HG02571 (cell line): ENCODE data around the gene SORL1.
"Not testable (repeated sequence)": the region's sequence is repeated elsewhere in the genome, so short reads cannot be mapped to it uniquely, and the experiment has no call there.

Experiments used
- ATAC-seq: cut with Tn5 transposase; IDR thresholded peaks from one replicate; pipeline ENCODE4 v1.9.1; 2021; ENCODE audit warnings: mild to moderate bottlenecking, moderate library complexity; ENCODE audit not compliant: unreplicated experiment

The SORL1 gene

DNA sequence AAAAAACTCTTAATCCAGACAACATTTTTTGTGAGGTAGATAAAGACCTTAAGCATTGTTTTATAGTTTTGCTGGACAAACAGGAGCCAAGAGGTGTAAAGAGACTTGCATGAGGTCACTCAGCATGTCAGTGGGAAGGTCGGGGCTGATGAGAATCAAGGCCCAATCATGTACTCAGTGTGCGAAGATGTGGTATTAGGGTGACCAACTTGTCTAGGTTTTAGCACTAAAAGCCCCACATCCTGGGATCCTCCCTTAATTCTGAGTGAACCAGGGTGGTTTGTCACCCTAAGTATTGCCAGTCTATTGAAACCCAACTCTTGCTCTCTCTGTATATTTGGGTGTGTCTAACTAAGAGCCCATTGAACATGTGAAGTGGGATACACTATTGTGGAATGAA is 20.2 kb downstream of the SORL1 start:
- ATAC-seq, result no peak

DNA sequence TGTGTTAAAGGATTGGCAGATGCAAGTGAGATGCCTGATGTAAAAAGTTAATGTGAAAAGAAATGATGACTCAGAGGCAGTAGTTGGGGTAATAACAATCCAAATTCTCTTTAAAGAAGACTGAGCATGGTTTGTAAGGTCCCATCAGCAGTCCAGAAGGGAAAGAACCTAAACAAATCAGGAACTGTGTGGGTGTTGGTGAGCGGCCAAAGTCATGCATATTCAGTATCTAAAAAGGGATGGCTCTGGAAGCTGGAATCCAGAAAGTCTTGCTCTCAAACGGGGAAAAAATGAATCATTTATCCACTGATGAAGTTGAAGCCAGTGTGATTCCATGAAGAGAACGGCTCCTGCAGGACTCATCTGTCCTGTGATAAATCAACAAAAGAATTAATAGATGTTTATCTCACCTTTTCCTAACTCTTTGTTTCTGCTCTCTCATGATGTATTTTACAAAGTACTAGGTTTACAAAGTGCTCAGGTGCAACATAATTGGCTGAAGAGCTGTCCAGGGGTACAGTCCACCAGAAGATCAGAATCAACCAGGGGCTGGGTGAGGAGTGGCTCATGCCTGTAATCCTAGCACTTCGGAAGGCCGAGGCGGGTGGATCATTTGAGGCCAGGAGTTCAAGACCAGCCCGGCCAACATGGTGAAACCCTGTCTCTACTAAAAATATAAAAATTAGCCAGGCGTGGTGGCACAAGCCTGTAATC is 21.1 kb downstream of the SORL1 start:
- no peak for ATAC-seq

DNA sequence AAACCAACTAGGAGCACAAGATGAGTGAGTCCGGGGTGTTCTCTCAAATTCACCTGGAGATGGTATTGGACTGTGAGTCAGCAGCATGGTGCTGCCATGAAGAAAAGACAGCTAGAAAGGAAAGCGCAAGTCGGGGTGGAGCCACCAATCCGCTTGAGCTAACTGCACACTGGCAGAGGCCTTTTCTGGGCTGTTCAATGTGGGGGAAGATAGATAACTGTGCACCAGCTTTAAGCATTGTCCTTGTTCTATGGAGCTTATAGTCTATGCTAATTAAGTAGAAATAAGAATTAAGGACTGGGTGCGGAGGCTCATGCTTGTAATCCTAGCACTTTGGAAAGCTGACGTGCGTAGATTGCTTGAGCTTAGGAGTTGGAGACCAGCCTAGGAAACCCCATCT is 22.6 kb downstream of the SORL1 start:
- ATAC-seq, result no peak

DNA sequence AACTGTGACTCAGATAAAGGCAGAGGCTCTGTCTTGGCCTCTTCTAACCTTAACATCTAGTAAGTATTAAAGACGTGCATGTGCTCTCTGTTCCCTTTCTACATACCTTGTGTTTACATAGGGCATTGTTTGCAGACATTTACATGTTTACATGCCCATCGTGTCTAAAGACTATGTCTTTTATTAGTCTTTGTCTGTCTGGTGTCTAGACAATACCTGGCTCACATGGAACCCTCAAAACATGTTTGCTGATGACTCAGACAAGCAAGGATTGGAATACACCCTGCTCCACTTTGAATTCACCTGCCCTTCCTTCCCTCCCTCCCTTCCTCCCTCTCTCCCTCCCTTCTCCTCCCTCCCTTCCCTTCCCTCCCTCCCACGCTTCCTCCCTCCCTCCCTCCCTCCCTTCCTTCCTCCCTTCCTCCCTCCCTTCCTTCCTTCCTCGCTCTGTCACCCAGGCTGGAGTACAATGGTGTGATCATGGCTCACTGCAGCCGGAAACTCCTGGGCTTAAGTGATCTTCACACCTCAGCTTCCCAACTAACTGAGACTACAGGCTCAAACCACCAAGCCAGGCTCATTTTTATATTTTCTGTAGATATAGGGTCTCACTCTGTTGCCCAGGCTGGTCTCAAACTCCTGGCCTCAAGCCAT is 24.4 kb downstream of the SORL1 start:
- ATAC-seq, result no peak

DNA sequence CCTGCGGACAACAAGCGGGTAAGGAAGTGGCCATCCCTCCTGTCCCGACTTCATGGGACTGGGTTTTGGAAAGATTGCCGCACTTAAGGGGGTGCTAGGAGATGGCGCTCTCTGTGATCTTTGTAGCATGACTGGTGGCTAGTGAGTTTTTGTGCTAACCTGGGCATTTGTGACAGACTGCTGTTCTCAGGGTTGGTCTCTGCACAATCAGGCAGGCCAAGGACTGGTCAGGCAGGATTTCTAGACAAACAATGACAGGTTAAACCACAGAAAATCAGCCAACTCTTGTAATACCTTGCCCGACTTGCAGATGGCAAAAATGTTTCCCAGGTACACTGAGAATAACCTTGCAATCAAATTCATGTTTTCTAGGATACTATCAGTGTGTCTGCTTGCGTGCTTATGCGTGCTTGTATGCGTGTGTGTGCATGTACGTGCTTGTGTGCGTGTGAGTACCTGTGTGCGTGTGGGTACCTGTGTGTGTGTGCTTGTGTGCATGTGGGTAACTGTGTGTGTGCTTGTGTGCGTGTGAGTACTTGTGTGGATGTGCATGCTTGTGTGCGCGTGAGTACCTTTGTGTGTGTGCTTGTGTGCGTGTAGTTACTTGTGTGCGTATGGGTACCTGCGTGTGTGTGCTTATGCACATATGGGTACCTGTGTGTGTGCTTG is 26.2 kb downstream of the SORL1 start:
- ATAC-seq, result no peak

DNA sequence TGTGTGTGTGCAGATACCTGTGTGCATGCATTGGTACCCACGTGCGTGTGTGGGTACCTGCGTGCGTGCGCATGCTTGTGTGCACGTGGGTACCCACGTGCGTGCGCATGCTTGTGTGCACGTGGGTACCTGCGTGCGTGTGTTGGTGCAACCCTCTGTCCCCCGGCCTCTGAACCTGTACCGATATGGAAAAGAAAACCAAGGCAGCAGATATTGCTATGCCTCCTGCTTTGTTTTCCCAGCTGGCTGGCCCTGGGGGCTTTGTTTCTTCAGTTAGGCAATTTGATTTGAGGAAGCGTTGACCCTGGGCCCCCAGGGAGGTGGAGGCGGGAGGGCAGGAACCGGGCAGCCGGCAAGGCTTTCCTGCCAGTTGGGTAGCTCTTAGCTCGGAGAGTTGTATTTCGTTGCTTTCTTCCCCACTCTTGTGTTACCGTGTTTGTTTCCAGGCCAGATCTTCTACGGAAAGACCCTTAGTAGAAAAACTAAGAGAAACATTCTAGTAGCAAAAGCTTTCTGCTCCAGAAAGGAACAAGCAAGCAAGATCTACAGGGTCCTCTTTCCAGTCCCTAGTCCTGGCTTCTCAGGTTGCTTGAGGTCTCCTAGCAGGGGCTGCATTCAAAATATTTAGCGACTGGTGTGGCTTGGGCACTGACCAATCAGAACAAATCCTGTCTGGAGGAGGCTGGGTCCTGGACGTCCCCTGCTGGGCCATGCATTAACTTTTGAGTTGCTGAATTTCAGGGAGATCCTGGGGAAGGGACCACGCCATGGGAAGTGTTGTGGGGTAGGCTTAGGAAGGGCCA is 27.0 kb downstream of the SORL1 start:
- ATAC-seq, result no peak

DNA sequence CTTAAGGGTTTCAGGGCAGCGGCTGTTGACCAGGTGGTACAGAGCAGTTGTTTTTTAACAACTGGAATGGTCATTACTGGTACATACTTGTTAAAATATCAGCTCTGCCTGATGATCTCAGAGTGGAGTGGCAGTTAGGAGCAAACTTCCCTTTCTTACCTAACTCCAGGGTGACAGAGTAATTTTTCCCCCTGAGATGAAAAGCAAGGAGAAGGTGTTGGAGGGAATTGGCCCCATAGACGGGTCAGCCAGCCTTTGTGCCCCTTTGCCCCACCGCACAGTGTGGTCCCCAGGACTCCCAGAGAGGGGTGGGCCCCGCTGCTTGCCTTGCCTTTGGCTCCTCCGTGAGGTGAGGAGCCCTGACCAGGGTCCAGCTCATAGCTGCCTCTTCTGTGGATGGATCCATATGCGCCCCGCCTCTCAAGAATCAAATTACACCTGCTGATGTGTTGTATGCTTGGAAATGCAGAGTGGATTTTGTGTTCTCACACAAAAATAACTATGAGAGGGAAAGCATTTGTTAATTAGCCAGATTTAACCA is 27.7 kb downstream of the SORL1 start:
- no peak for ATAC-seq

DNA sequence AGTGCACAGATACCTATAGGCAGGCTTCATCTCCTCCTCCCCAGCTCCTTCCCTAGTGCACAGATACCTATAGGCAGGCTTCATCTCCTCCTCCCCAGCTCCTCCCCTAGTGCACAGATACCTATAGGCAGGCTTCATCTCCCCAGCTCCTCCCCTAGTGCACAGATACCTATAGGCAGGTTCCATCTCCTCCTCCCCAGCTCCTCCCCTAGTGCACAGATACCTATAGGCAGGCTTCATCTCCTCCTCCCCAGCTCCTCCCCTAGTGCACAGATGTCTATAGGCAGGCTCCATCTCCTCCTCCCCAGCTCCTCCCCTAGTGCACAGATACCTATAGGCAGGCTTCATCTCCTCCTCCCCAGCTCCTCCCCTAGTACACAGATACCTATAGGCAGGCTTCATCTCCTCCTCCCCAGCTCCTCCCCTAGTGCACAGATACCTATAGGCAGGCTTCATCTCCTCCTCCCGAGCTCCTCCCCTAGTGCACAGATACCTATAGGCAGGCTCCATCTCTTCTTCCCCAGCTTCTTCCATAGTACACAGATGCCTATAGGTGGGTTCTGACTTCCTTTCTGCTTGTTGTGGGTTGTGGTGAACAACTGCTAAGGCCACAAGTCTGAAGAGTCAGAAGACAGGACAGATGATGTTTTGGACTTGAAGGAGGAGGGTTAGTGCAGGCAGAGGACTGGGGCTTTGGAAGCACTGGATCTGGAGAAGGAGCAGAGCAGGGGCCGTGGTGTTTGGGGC is 29.5 kb downstream of the SORL1 start:
- not testable (repeated sequence) for ATAC-seq

DNA sequence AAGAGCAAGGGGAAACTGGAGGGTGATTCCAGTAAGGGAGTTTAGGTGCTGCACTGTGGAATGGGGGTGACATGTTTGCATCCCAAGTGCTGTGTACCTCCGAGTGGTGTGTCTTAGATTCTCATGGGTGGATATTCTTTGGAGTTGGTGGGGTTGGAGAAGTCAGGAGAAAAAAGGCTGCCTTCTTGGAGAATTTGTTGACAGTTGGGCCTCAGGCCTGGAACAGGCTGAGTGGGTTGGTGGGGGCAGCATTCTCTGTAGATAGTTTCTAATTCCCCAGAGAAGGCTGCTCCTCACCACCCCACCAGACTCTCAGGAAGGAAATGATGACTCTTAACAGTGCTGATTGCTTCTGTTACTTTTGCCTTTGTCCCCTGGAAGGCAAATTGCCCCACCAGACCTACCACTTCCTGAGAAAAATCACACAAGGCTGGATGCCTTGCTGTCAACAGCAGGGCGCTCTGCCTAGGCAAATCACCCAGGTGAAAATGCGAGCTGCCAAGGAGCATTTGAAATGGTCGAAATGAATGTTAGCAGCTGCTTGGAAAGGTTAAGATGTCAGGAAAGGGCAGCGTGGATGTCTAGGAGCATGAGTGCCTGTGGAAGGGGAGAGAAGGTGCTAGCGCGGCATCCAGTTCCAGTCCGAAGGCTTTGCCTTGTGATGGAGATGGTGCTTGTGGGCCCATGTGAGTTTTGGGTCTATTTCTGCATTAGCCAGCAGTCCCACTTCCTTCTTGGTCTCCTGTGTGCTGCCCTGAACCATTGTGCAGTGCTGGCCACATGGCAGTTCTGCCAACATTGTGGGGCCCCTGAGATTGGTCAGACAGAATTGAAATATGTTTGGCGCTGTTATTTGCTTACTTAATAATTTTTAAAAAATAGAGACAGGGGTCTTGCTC is 30.4 kb downstream of the SORL1 start:
- ATAC-seq, result peak; percentile 59

DNA sequence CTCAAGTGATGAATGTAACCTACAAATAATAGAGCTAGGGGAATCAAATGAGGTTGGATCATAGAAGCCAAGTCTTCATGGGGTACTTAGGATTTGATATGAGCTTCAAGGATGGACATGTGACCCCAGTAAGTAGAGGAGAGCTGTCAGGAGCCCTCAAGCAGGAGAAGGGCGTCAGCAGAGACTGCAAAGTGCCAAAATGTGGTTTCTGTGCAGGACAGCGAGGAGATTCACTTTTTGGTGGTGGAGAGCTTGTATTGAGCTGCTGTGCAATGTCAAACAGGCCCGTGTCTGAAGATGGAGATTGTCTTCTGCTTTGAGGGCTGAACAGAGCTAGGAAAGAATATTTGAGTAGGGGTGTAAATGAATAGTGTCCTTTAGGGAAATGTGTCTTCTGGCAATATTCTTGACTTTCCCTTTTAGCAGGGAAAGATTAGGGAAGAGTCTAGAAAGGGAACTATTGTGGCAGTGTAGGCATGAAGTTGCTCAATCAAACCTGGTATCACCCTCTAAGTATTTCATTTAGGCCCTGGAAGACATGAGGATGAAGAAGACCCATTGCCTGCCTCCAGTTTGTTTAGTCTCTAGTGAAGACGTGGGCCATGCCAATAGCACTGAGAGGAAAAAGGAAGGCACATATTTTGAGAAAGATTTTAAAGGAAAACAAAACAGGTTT is 31.8 kb downstream of the SORL1 start:
- no peak for ATAC-seq

DNA sequence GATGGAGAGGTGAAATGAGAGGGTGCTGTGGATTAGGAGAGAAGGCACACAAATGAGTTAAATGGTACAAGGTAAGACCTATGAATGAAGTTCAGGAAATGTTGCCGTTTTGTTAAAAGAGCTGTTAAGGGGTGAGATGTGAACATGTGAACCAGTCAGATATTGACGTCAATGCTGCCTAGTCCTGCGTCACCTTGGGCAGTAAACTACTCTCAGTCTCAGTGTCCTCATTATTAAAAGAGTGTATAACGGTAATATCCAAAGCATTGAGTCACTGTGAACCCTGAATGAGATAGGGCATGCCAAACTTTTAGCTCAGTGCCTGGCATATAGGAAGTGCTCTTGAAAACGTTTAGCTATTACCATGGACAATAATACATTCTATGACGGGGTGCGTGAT is 33.1 kb downstream of the SORL1 start:
- no peak for ATAC-seq

DNA sequence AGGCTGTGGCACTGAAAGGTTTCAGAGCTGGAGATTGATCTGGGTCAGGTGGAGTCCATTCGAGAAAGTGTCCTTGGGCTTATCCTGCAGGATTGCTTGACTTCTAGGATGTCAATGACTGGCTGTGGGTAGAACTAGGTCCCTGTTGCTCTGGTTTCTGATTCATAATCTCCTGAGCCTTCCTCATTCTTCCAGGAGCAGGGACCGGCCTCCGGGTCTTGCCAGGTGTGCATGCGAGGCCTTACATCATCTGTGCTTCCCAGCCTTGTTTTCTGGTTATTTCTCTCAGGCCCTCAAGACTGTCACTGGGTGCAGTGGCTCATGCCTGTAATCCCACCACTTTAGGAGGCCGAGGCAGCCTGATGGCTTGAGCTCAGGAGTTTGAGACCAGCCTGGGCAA is 33.9 kb downstream of the SORL1 start:
- ATAC-seq, result no peak

DNA sequence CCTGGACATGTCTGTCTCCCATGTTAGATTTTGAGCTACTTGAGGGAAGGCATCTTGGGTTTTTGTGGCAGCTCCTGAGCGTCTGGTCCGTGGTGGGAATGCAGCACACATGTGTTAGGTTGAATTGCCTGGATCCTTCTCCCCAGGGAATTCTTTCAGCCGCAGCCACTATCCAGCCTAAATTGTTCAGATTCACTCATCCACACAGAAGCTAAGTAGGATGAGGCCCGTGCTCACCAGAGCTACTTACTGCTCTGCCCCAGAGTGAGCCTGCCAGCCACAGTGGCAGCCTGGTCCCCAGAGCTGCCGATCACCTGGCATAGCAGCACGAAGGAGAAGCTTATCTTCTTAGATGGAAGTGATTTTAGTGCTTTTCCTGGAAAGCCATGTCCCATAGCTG is 35.1 kb downstream of the SORL1 start:
- ATAC-seq, result no peak

DNA sequence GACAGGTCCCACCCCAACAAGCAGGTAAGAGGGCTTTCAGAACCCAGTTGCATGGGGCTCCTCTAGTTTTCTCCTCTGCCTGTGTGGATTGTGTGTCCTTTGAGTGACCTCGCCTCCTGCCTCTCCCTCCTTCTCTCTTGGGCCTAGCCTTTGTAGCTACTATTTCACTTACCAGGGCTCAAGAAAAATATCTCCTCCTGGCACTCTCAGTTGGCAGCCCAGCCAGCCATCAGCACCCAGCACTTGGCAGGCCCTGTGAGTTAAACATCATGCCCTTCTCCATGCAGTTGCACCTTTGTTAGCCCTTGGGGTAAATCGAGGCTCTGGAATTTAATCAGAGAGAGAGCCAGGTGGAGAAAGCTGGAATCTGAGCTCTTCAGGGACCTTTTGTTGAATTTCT is 36.1 kb downstream of the SORL1 start:
- no peak for ATAC-seq

DNA sequence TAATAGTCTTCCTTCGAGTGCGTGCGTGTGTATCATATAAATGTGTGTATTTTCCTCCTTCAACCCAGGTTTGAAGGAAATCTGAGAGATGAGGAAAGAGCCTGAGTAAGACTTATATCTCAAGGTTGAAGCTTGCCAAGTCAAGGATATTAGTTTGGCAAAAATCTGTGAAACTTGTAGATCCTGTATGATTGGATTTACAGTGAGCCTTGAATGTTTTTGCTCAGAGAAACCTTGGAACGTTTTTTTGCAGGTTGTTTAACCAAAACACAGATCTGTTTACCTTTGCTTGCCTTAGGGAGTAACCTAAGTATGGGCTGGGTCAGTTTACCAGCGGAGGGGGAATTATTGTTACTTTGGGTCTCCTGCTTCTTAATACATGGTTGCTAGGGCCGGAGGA is 36.5 kb downstream of the SORL1 start:
- no peak for ATAC-seq

DNA sequence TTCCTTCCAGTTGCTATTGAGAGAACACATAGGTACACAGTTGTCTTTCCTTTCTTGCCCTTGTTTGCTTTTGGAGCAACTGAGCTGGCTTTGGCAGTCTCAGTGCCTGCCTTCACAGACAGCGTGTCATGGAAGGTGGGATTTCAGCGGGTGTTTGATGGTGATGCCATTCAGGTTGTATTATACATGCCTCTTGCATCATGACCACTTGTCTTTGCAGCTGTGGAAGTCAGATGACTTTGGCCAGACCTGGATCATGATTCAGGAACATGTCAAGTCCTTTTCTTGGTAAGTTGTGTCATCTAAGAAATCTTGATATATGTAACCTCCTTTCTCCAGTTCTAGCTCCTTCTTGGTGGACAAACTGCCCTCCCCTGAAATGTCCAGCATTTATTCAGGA is 37.7 kb downstream of the SORL1 start:
- ATAC-seq, result no peak

DNA sequence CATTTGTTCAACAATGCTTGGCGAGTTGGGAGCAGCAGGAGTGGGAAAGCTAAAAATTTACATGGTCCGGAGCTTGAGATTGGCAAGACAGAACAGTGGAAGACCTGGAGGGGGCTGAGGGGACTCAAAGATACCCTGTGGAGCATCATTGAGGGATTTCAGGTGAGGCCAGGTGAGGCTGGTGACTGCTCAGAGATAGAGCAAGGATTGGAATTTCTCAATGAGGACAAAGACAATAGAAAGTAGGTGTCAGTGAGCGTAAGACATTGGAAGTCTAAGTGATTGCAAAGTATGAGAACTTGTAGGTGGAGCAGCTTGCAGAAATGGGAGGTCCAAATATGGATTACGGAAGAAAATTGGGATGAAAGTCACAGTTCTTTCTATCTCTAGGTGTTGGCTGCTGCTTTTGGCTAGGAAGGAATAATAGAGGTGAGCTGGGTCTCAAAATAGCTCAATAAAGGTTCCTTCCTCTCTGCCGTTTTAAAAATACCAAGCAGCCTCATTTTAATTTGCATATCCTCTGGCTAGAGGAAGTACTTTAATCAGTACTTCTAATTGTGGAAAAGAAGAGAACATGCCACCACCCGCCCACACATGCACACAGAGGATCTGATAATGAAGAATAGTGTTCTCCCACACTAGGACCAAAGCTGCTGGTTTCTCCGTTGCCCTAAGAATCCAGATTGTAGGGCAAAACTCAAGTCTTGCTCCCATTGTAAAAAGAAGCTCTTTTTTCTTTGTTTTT is 42.4 kb downstream of the SORL1 start:
- ATAC-seq, result no peak
